K562 (cell line): ENCODE data around the gene DPEP2. TPM values are rescaled to one million over a fixed set of nuclear protein-coding genes. Genes with fewer than 3 reads are reported as not detected.

Source experiments
- ATAC-seq: fragments of 200-7000 bp; cut with Tn5 transposase; 3 replicates; pipeline ENCODE4 v1.9.1; 2020; ENCODE audit warnings: moderate library complexity
- BruUV-seq: library from RNA; stranded (reverse); fragments of 400-500 nt; replicated peaks from 2 replicates; lab custom pipeline; 2021; lab: Mats Ljungman, UMichigan
- CTCF ChIA-PET: fragments of 300-600 bp; formaldehyde crosslinking; extraction: SDS; loops from one replicate; lab custom pipeline; 2021; ENCODE audit warnings: low intra/inter-chr PET ratio; lab: Yijun Ruan, JAX
- POLR2A ChIA-PET: fragments of 300-600, 350-650 bp; sonication (Branson Sonifier 250); formaldehyde crosslinking; extraction: SDS; loops from one replicate; lab custom pipeline; 2021; ENCODE audit warnings: antibody characterized with exemption, inconsistent platforms; lab: Yijun Ruan, JAX
- DNase-seq, 4 experiments: peaks; one replicate each; pipeline versions ENCODE4 v3.0.0 to v3.0.0-alpha.2; 2011 to 2018; ENCODE audit warnings: low spot score in 3 of 4, mixed read lengths in 3 of 4; ENCODE audit errors: extremely low read depth in 1 of 4
- FAIRE-seq: peaks from 2 replicates; lab custom pipeline; 2011; peaks lifted over from hg19 to GRCh38; lab: Jason Lieb, UNC
- H2AFZ ChIP-seq: 2 replicates; pipeline ENCODE4 v1.6.0; 2011; ENCODE audit warnings: low read depth, low read length, control low read depth, inconsistent platforms
- H3K27ac ChIP-seq: fragments of 200-600 bp; 3 replicates; pipeline ENCODE4 v1.8.0; 2011; ENCODE audit warnings: low read depth, mild to moderate bottlenecking, control low read depth, inconsistent platforms, low read length, moderate library complexity, mixed read lengths; ENCODE audit errors: extremely low read depth
- H3K27me3 ChIP-seq, 2 experiments: fragments of 300-600 bp in 1 of 2; 2 replicates in 1 of 2; 3 replicates in 1 of 2; pipeline versions ENCODE4 v1.6.0 to v1.8.0; 2011; ENCODE audit warnings: inconsistent platforms in 2 of 2, low read length in 2 of 2, mild to moderate bottlenecking in 1 of 2, mixed read lengths in 1 of 2, moderate library complexity in 1 of 2; ENCODE audit not compliant: control insufficient read depth in 2 of 2, insufficient read depth in 2 of 2
- H3K36me3 ChIP-seq: fragments of 300-600 bp; 3 replicates; pipeline ENCODE4 v1.8.0; 2011; ENCODE audit warnings: mild to moderate bottlenecking, low read length, inconsistent platforms; ENCODE audit not compliant: control insufficient read depth, insufficient read depth
- H3K4me1 ChIP-seq, 2 experiments: fragments of 200-600 bp in 1 of 2; replicated peaks in 1 of 2; 2 replicates in 1 of 2; 3 replicates in 1 of 2; pipeline versions ENCODE4 v1.5.1 to v1.8.0; 2011; ENCODE audit warnings: inconsistent platforms in 2 of 2, low read length in 2 of 2, mild to moderate bottlenecking in 1 of 2, mixed read lengths in 1 of 2, moderate library complexity in 1 of 2; ENCODE audit not compliant: control insufficient read depth in 2 of 2, insufficient read depth in 2 of 2
- H3K4me2 ChIP-seq: 2 replicates; pipeline ENCODE4 v1.6.1; 2011; ENCODE audit warnings: low read length, control low read depth, inconsistent platforms, mixed read lengths; ENCODE audit not compliant: insufficient read depth
- H3K4me3 ChIP-seq: fragments of 200-600 bp; sonication (generic), shearing (Covaris generic); 2 replicates; pipeline ENCODE4 v1.5.1; 2016; ENCODE audit warnings: control low read depth, inconsistent platforms
- H3K79me2 ChIP-seq: fragments of 200-600 bp; 3 replicates; pipeline ENCODE4 v1.8.0; 2011; ENCODE audit warnings: low read length, inconsistent platforms; ENCODE audit not compliant: control insufficient read depth, insufficient read depth
- H3K9ac ChIP-seq, 2 experiments: 2 replicates each; pipeline versions ENCODE4 v1.6.0 to v1.6.1; 2011; ENCODE audit warnings: low read depth in 2 of 2, low read length in 2 of 2, control low read depth in 1 of 2, inconsistent platforms in 1 of 2, mild to moderate bottlenecking in 1 of 2, mixed read lengths in 1 of 2; ENCODE audit not compliant: insufficient read depth in 1 of 2
- H3K9me1 ChIP-seq: one replicate; pipeline ENCODE4 v1.6.0; 2011; ENCODE audit warnings: inconsistent platforms, mild to moderate bottlenecking, low read length, moderate library complexity; ENCODE audit not compliant: control insufficient read depth, insufficient read depth
- H3K9me3 ChIP-seq: replicated peaks from 2 replicates; pipeline ENCODE4 v1.5.1; 2011; ENCODE audit warnings: low read depth, low read length, inconsistent platforms; ENCODE audit not compliant: control insufficient read depth, insufficient read depth
- H4K20me1 ChIP-seq: replicated peaks from 2 replicates; pipeline ENCODE4 v1.6.1; 2011; ENCODE audit warnings: low read length, inconsistent platforms, mixed read lengths; ENCODE audit not compliant: control insufficient read depth, insufficient read depth
- CUX1 ChIP-seq: fragments of 200-800 bp; sonication (Bioruptor generic); IDR thresholded peaks from 2 replicates; pipeline ENCODE4 v1.6.1; 2016; ENCODE audit warnings: missing genetic modification characterization, missing compliant biosample characterization
- EGR1 ChIP-seq: fragments of 450-650 bp; conservative IDR thresholded peaks from 2 replicates; pipeline ENCODE4 v1.6.1; 2017; ENCODE audit warnings: mild to moderate bottlenecking
- HDAC6 ChIP-seq: IDR thresholded peaks from 2 replicates; pipeline ENCODE4 v1.6.1; 2012; ENCODE audit warnings: low read depth, mild to moderate bottlenecking, control low read depth, inconsistent platforms, low read length, moderate library complexity
- NONO ChIP-seq, 2 experiments: fragments of 200-400 bp in 1 of 2; fragments of 450-650 bp in 1 of 2; formaldehyde crosslinking in 1 of 2; IDR thresholded peaks; 2 replicates each; pipeline ENCODE4 v1.6.1; 2017; ENCODE audit warnings: low read depth in 2 of 2, mild to moderate bottlenecking in 2 of 2, moderate library complexity in 2 of 2, low read length in 1 of 2
- PTTG1 ChIP-seq: fragments of 450-650 bp; IDR thresholded peaks from 2 replicates; pipeline ENCODE4 v1.6.1; 2016; ENCODE audit warnings: low read depth, mild to moderate bottlenecking, missing genetic modification characterization, missing compliant biosample characterization
- TRIM28 ChIP-seq: fragments of 450-650 bp; IDR thresholded peaks from 2 replicates; pipeline ENCODE4 v1.6.1; 2017
- ZNF644 ChIP-seq: fragments of 200-800 bp; sonication (Bioruptor generic); IDR thresholded peaks from 2 replicates; pipeline ENCODE4 v1.6.1; 2016; ENCODE audit warnings: low read depth, missing genetic modification characterization, missing compliant biosample characterization
- ZNF668 ChIP-seq: fragments of 250-450 bp; sonication (Bioruptor Pico); IDR thresholded peaks from 2 replicates; pipeline ENCODE4 v1.8.0; 2022; ENCODE audit warnings: mild to moderate bottlenecking, inconsistent platforms
- ZNF75A ChIP-seq: fragments of 450-650 bp; formaldehyde crosslinking; IDR thresholded peaks from 2 replicates; pipeline ENCODE4 v1.4.0; 2020; ENCODE audit warnings: mild to moderate bottlenecking
- WGBS: fragments of 100-300 bp; shearing (Covaris generic); methylation state at CpG from one replicate; pipeline ENCODE4 v1.1.6; 2016; ENCODE audit warnings: low coverage, mixed read lengths; ENCODE audit not compliant: insufficient coverage; ENCODE audit errors: missing lambda C conversion rate; 5-methylcytosine and 5-hydroxymethylcytosine counted together
- in situ Hi-C: fragments of 300-500 bp; cut with MboI; formaldehyde crosslinking; loops from 4 replicates; pipeline ENCODE4 v1.15.0; 2018; ENCODE audit warnings: inconsistent platforms, mixed read lengths
- intact Hi-C: fragments of 100-400 bp; cut with micrococcal nuclease; formaldehyde crosslinking; loops from 2 replicates; pipeline ENCODE4 v1.14.2; 2022
- polyA plus RNA-seq, 8 experiments: library from polyadenylated mRNA; depleted of rRNA in 4 of 8; stranded (reverse) in 5 of 8; unstranded in 3 of 8; fragments of >200 nt; fragmentation: Nextera tagmentation in 2 of 8; fragmentation: Illumina TruSeq in 1 of 8; extraction: Ambion mirVana in 2 of 8; extraction: Trizol in 1 of 8; gene quantifications; 2 replicates each; pipeline versions ENCODE4 v1.2.1 to v1.2.3, GENCODE V29; 2011 to 2014; ENCODE audit warnings: inconsistent platforms in 1 of 8, missing spikeins in 1 of 8
- total RNA-seq, 7 experiments: library from RNA; depleted of rRNA in 6 of 7; stranded (reverse); fragments of >200 nt in 6 of 7; fragmentation: Illumina TruSeq in 2 of 7; extraction: Trizol in 2 of 7; gene quantifications; 2 replicates each; pipeline versions ENCODE4 v1.2.1 to v1.2.3, GENCODE V29; 2011 to 2021; ENCODE audit warnings: low replicate concordance in 1 of 7
- TF ChIP-seq, protein P1 (sequence below): fragments of 250-450 bp; sonication (Bioruptor Pico); IDR thresholded peaks from 2 replicates; pipeline ENCODE4 v1.8.0; 2022; ENCODE audit warnings: moderate library complexity, mild to moderate bottlenecking, inconsistent platforms

DPEP2 gene
- total and polyA plus RNA-seq, 9 of the 15 experiments (the other 6 are each of a cell fraction or from before 2014, with no cell fraction given): 0.14 to 1.2 (median 0.38) TPM

GRCh38 chr16:68003031-68003430, 3.7 kb upstream of the DPEP2 start (continued):
- TF ChIP-seq HDAC6 (no peak), EGR1 (no peak), TRIM28 (no peak)

DNA sequence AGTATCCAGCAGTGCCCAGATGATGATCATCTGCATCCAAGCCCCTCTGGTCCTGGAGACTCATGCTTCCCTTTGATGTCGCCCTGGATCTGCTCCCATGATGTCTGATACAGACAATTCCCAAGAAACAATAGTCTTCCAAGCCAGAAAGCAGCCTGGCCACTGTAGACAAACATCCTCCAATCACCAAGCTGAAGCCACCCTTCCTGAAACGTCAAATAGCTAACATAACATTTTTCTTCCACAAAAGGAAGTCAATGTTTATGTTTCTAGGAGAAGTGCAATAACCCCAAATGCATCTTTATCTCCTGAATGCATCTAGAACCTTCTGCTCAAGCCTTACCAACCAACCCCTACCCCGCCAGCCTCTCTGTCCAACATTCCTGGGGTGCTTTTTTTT, 1.2 kb upstream of the DPEP2 start:
- no peak for FAIRE-seq
- H3K4me2 ChIP-seq: no peak overlapping the region; the same call in 1 of the 2 replicates
- no peaks in the 10 kb centered on the region for H3K9me1 ChIP-seq
- H4K20me1 ChIP-seq: no peaks in the 10 kb centered on the region
- H3K9me3 ChIP-seq: no peaks in the 10 kb centered on the region
- no peak overlapping the region for H3K27ac ChIP-seq
- H2AFZ ChIP-seq: no peak overlapping the region
- no peak overlapping the region for H3K9ac ChIP-seq
- POLR2A ChIA-PET: interaction anchor here (0.7 to 1.0 kb wide), 4 partner anchors 11 to 47 kb away, joined by 3 read pairs; no protein-coding TSS in a partner anchor
- in situ Hi-C loops: no loop called here
- H3K4me3 ChIP-seq: no peak overlapping the region
- no peak for TF ChIP-seq CUX1 (CRISPR knock-in tag)
- no peak for TF ChIP-seq NONO (IDR thresholded peaks at IDR 0.05; ENCODE audit: low read depth in 2 of 2, low read length in 1 of 2)
- no peak for TF ChIP-seq ZNF644 (tag)
- TF ChIP-seq, protein P1, sequence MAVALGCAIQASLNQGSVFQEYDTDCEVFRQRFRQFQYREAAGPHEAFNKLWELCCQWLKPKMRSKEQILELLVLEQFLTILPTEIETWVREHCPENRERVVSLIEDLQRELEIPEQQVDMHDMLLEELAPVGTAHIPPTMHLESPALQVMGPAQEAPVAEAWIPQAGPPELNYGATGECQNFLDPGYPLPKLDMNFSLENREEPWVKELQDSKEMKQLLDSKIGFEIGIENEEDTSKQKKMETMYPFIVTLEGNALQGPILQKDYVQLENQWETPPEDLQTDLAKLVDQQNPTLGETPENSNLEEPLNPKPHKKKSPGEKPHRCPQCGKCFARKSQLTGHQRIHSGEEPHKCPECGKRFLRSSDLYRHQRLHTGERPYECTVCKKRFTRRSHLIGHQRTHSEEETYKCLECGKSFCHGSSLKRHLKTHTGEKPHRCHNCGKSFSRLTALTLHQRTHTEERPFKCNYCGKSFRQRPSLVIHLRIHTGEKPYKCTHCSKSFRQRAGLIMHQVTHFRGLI (CRISPR knock-in tag): no peak
- TF ChIP-seq ZNF668 (CRISPR knock-in tag): no peak
- TF ChIP-seq ZNF75A: no peak
- TF ChIP-seq PTTG1 (tag): no peak
- TF ChIP-seq, all 486 proteins: peak for 0
- CTCF ChIA-PET: no interaction called here
- Histone ChIP-seq H3K27me3 (no peaks in the 10 kb centered on the region), H3K79me2 (no peaks in the 10 kb centered on the region), H3K4me1 (peaks cover 13 to 17% of the 10 kb centered on the region in 2 experiments), H3K36me3 (no peaks in the 10 kb centered on the region)
- intact Hi-C loops: no loop called here
- WGBS: 34% methylated on average over 3 of the region's 3 CpGs
- DNase-seq (no peak), ATAC-seq (no peak)
- no TSS peak for BruUV-seq
